NCI-H2196 treated with DMSO at 0.1 percent for 48 hours (cell line): ENCODE results near the gene ELOB.
"Not testable (repeated sequence)": the region's sequence is repeated elsewhere in the genome, so short reads cannot be mapped to it uniquely, and the experiment has no call there.

Experiments used
- DNase-seq: peaks from one replicate; lab custom pipeline; 2025; ENCODE audit not compliant: unreplicated experiment; lab: John Stamatoyannopoulos, UW

The ELOB gene

DNA sequence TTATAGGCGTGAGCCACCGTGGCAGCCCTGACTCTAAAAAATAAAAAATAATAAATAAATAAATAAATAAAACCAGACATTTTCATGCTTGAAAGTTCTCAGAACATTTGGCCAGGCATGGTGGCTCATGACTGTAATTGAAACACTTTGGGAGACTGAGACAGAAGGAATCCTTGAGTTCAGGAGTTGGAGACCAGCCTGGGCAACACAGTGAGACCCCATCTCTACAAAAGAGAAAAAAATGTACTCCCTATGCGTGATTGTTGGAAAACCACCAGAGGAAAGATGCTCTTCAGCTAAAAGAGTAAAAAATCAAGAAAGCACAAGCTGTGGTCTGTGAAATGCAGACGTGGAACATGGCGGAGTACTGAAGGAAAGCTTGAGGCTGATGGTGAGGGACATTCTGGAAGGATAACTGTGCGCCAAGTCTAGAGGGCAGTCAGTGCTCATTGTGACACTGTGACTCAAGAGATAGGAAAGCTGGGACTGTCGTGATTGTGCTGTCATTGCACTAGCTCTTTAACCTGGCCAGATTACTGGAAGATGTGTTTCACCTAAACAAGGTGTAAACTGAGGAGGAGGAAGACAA, 52.9 kb downstream of the ELOB start:
- DNase-seq: no peak

DNA sequence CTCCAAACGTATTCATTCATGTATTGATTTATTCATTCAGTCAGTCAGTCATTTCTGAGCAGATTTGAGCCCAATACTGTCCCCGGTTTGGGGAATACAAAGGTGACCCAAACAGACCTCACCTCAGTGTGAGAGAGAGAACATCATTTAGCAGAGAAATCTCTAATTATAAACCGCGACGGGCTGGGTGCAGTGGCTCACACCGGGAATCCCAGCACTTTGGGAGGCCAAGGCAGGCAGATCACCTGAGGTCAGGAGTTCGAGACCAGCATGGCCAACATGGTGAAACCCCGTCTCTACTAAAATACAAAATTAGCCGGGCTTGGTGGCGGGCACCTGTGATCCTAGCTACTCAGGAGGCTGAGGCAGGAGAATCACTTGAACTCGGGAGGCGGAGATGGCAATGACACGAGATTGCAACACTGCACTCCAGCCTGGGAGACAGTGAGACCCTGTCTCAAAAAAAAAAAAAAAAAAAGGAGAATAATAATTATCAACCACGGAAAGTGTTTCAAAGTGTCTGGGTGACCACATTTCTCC, 55.4 kb downstream of the ELOB start:
- DNase-seq: not testable (repeated sequence)
